Germinal center (tissue), 1 donor: ENCODE measurements around the gene ATXN7L3B.

Experiments used
- DNase-seq: peaks from one replicate; pipeline ENCODE4 v3.0.0; 2012; ENCODE audit warnings: mixed read lengths, low spot score

Gene ATXN7L3B

GRCh38 chr12:74551291-74551690 lies 13.7 kb downstream of the ATXN7L3B start:
- no peak for DNase-seq

- DNase-seq = no peak
Measured at GRCh38 chr12:74552201-74552600, 14.6 kb downstream of the ATXN7L3B start.

GRCh38 chr12:74559728-74560127 lies 22.1 kb downstream of the ATXN7L3B start:
- DNase-seq = no peak

GRCh38 chr12:74563927-74564326 lies 26.3 kb downstream of the ATXN7L3B start:
- DNase-seq = no peak

GRCh38 chr12:74578486-74578885 lies 40.9 kb downstream of the ATXN7L3B start:
- DNase-seq = no peak

- DNase-seq = no peak
Measured at GRCh38 chr12:74579446-74579845, 41.8 kb downstream of the ATXN7L3B start.

- DNase-seq = no peak
Measured at GRCh38 chr12:74579981-74580380, 42.3 kb downstream of the ATXN7L3B start.

- no peak for DNase-seq
Measured at GRCh38 chr12:74581439-74581838, 43.8 kb downstream of the ATXN7L3B start.

GRCh38 chr12:74584483-74585062 lies 46.9 kb downstream of the ATXN7L3B start:
- no peak for DNase-seq

GRCh38 chr12:74586251-74586650 lies 48.6 kb downstream of the ATXN7L3B start:
- DNase-seq = no peak
